Measurements from ENCODE around the gene SYNPO2. TPM values are rescaled to one million over a fixed set of nuclear protein-coding genes. Genes with fewer than 3 reads are reported as not detected.

The SYNPO2 gene
- total RNA-seq, 2 donors from 2014 or later, result 9.5 to 266 TPM

DNA sequence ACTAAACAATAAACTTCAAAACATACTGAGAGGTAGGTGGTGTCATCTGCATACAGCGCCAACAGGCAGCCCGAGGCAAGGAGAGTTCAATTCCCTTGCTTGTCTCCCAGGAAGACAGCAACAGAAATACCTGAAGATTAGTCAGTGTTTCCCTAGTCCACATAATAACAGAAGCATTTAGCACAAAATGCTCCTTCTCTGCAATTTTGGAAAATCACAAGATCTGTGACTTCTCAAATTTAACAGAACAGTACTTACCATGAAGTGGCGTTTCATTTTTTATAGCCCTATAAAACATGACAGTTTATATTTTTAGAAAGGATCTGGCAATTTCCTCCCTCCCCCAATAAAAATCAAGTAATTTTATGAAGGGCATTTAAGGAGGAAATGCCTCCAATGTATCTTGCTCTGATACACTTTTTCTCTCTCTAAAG lies 179.9 kb downstream of the SYNPO2 start:
- H3K27me3 ChIP-seq, result no peaks in the 10 kb centered on the region
- TF ChIP-seq CTCF (IDR thresholded peaks at IDR 0.05), result no peak
- no peaks in the 10 kb centered on the region for H3K4me1 ChIP-seq
- peak overlapping the region in 1 of 2 donors; percentile 55 for H3K9ac ChIP-seq (ENCODE audit: low read depth in 2 of 2, low read length in 2 of 2)
- peak overlapping the region; percentile 56 for H3K27ac ChIP-seq
- intact Hi-C loops (cut with DNase I), result no loop called here
- H3K9me3 ChIP-seq, result no peaks in the 10 kb centered on the region
- no peak for DNase-seq
- no peak overlapping the region for H3K4me3 ChIP-seq
- H3K36me3 ChIP-seq, result no peaks in the 10 kb centered on the region

DNA sequence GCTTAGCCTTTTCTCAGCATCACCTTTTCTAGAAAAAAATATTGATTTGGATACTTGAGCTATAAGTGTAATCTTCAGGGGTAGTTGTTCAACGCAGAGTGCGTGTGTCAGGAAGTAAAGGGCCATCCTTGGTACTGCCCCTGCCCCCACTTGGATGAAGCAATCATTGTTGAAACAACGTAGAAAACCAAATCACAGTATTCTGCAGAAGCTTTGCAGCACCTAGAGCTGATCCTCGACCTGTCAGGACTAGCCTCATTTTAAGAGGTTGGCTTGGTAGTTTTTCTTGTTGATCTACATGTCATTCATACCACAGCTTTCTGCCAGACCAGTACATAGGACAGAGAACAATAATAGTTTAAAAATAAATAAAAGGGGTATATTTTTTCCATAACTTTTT lies 181.6 kb downstream of the SYNPO2 start:
- H3K27me3 ChIP-seq, result no peaks in the 10 kb centered on the region

GRCh38 chr4:119080721-119081541 lies 192.3 kb downstream of the SYNPO2 start:
- H3K4me3 ChIP-seq, result no peak overlapping the region
- no peak overlapping the region for H3K9ac ChIP-seq (ENCODE audit: low read depth in 2 of 2, low read length in 2 of 2)
- H3K27ac ChIP-seq, result peak overlapping the region; percentile 88
- no peak for TF ChIP-seq CTCF (IDR thresholded peaks at IDR 0.05)
- H3K4me1 ChIP-seq, result peaks cover 5% of the 10 kb centered on the region
- H3K36me3 ChIP-seq, result no peaks in the 10 kb centered on the region
- intact Hi-C loops (cut with DNase I), result no loop called here
- H3K9me3 ChIP-seq, result no peaks in the 10 kb centered on the region
- H3K27me3 ChIP-seq, result no peaks in the 10 kb centered on the region
- DNase-seq, result peak; percentile 58

More for the DNA sequence above, 181.6 kb downstream of the SYNPO2 start:
- no peak overlapping the region for H3K27ac ChIP-seq
- H3K9me3 ChIP-seq, result no peaks in the 10 kb centered on the region
- H3K4me1 ChIP-seq, result no peaks in the 10 kb centered on the region
- H3K36me3 ChIP-seq, result no peaks in the 10 kb centered on the region
- DNase-seq, result no peak
- H3K4me3 ChIP-seq, result no peak overlapping the region
- intact Hi-C loops (cut with DNase I), result no loop called here
- no peak for TF ChIP-seq CTCF (IDR thresholded peaks at IDR 0.05)
- no peak overlapping the region for H3K9ac ChIP-seq (ENCODE audit: low read depth in 2 of 2, low read length in 2 of 2)

DNA sequence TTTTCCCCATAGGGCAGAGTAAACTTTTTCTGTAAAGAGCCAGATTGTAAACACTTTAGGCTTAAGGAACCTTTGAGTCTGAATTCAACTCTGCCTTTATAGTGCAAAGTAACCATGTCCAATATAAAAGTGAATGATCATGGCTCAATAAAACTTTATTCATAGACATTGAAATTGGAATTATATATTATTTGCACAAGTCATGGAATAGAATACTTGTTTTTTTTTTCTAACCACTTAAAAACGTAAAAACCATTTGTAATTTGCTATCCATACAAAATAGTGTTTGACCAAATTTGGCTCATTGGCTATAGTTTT lies 192.8 kb downstream of the SYNPO2 start:
- no peaks in the 10 kb centered on the region for H3K27me3 ChIP-seq
- peaks cover 5% of the 10 kb centered on the region for H3K4me1 ChIP-seq
- no peaks in the 10 kb centered on the region for H3K36me3 ChIP-seq
- intact Hi-C loops (cut with DNase I), result no loop called here
- peak overlapping the region; percentile 88 for H3K27ac ChIP-seq
- H3K9me3 ChIP-seq, result no peaks in the 10 kb centered on the region
- TF ChIP-seq CTCF (IDR thresholded peaks at IDR 0.05), result no peak
- no peak overlapping the region for H3K4me3 ChIP-seq
- DNase-seq, result no peak
- H3K9ac ChIP-seq (ENCODE audit: low read depth in 2 of 2, low read length in 2 of 2), result peak overlapping the region in 1 of 2 donors; percentile 32

GRCh38 chr4:119081943-119082342 lies 193.3 kb downstream of the SYNPO2 start:
- Histone ChIP-seq H3K36me3 (no peaks in the 10 kb centered on the region), H3K9ac (ENCODE audit: low read depth in 2 of 2, low read length in 2 of 2) (peak overlapping the region in 1 of 2 donors; percentile 32), H3K27me3 (no peaks in the 10 kb centered on the region), H3K27ac (peak overlapping the region; percentile 88), H3K4me1 (peaks cover 5% of the 10 kb centered on the region), H3K9me3 (no peaks in the 10 kb centered on the region), H3K4me3 (no peak overlapping the region)
- no peak for DNase-seq
- TF ChIP-seq CTCF (IDR thresholded peaks at IDR 0.05), result no peak
- intact Hi-C loops (cut with DNase I), result no loop called here

All from colonic mucosa (tissue), 4 donors.